AG08396 (cell line): Measurements from ENCODE around the gene CP.
"Not testable (repeated sequence)": the region's sequence is repeated elsewhere in the genome, so short reads cannot be mapped to it uniquely, and the experiment has no call there.

Experiments used
- DNase-seq: peaks from one replicate; pipeline ENCODE4 v3.0.0; 2012; ENCODE audit warnings: low spot score, mixed read lengths

The CP gene

DNA sequence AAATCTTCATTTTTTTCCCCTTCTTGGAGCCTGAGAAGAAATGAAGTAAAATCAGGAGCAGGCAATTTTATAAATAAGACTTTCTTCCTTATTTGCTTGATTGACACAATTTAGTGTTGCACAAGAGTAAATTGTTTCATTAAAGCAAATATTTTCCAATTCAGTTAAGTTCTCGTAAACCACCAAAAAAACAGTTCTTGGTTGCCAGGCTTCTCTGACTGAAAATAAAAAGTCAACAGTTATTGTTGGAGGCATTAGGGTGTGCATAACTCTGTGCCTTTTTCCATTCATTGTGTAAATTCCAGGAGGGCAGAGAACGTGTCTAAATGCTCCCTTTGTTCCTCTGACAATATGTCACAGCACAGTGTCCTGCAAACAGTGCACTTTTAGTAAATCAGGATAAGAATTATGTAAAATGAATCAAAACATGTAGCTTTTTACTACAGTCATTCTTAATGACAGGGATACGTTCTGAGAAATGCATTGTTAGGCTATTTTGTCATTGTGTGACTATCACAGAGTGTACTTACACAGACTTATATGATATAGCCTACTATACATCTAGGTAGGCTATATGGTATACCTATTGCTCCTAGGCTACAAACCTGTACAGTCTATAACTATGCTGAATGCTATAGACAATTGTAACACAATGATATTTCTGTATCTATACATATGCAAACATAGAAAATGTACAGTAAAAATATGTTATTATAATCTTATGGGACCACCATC, at the start of gene CP:
TSS of gene CP (minus strand) at position 47 of the 735 bp plus-strand sequence. CDS start at position 10, 37 bp downstream.
- no peak for DNase-seq

- no peak for DNase-seq
Measured at GRCh38 chr3:149270180-149270579, 48.6 kb upstream of the CP start.

GRCh38 chr3:149269687-149270086, 48.1 kb upstream of the CP start:
- no peak for DNase-seq

- no peak for DNase-seq
Measured at GRCh38 chr3:149267565-149267964, 45.9 kb upstream of the CP start.

- no peak for DNase-seq
Measured at GRCh38 chr3:149266736-149267135, 45.1 kb upstream of the CP start.

- no peak for DNase-seq
Measured at GRCh38 chr3:149263856-149264255, 42.2 kb upstream of the CP start.

- no peak for DNase-seq
Measured at GRCh38 chr3:149258714-149259113, 37.1 kb upstream of the CP start.

GRCh38 chr3:149258298-149258697, 36.7 kb upstream of the CP start:
- no peak for DNase-seq

DNA sequence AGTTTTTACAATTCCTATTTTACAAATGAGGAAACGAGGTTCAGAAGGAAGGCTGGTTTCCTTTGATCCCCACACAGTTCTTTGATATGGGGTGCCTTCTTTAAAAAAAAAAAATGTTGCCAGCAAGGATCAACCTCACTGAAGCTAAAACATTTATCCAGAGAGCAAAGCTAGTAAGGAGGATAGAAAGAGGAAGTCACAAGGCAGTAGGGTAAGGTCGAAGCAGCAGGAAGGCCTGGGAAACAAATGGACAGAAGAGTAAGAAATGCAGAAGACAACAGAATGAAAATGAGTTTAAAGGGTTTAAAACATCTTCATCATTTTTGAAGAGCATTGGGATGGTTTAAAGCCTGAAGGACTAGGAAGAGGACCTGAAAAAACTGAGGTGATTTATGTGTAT, 30.6 kb upstream of the CP start:
- no peak for DNase-seq

GRCh38 chr3:149251186-149251585, 29.6 kb upstream of the CP start:
- DNase-seq: no peak

GRCh38 chr3:149247929-149248691, 26.5 kb upstream of the CP start:
- DNase-seq: no peak

DNA sequence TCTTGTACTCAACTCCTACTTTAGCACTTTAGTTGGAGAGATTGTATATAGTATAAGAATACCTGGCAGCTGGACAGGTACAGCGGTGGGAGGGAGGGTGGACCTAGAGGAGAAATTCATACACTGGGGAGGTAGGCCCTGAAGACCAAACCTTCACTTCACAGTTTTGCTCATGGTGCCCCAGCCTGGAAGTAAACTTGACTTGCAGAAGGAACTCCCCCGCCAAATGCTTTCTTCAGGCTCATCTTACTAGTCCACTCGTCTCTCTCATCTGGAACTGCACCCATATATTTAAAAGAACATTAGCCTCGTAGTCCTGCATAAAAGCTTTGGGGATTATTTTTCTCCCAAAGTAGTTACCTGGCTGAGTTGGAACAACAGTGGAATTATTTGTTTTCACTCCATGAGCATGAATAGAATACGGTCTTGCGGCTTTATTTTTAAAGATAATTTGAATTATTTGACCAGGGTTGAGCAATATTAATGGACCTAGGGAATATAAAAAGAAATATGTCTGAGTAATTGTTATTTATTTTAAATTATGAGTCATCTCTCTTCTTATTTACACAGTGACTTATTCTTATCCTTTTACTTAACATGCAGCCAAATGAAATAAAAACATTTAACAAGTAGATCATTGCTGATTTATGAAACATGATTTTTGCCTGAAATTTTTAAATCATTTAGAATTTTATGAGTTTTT, 25.5 kb upstream of the CP start:
- DNase-seq: no peak

DNA sequence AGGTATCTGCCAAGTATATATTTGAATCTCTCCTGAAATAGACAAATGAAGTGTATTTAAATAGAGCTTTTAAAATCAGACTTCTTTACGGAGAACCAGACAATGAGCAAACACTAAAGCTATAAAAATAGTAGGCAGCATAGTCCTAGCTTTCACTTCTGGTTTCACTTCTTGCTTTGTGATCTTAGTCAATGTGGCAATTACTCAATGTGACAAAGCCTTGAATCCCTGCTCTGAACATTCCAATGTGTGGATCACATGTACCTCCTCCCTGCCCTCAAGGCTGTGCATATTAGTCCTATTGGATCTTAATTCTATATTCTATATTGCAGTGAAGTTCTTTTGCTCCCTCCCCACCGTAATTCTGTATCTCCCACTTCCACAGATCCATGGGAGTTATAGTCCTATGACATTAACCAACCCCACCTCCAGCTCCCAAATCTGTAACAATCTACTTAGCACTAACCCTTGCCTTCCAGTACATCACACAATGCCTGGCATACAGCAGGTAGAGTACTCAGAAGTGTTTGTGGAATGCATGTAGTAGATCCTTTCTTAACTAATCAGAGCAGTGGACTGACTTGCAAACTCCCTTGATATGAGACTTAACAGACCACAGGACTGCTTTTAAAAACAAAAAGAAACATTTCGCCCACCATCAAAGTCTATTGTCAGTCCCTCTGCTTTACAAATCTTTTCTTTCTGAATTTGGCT, 24.3 kb upstream of the CP start:
- DNase-seq: peak; percentile 28

DNA sequence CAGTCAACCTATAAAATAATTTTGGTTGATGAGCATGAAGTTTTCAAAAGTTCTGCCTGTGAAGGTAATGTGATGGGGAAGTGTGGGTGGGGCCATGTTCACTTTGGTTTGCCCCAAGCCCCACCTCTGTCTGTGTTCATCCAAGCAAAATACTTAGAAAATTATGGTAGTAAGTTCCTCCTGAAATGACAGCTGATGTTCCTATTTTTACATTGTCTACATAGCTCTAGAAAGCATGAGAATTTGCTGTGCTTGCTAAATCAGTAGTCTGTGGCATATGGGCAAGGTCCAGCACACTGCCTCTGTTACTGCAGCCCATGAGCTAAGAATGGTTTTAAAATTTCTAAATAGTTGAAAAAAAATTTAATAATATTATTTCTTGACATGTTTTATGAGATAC, 21.9 kb upstream of the CP start:
- DNase-seq: no peak

DNA sequence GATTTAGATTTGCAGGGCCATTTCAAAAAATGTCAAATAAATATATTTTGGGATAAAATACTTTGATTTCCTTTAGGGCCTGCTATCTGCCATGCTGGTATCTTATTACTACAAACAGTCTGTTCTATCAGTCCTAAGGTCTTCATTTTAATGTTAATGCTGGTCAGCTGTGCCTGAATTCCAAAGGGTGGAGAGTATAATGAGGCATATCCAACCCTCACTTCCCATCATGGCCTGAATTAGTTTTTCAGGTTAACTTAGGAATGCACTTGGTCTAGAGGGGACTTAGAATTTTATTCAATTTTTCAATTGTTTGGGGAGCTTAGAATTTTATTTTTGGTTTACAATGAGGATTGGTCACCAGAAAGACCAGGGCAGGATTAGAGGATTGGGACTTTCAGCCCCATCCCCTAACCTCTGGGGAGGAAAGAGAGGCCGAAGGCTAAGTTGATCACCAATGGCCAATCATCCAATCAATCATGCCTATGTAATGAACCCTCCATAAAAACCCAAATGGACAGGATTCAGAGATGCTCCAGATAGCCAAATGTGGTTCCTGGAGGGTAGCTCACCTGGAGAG, 17.8 kb upstream of the CP start:
- no peak for DNase-seq

GRCh38 chr3:149238268-149238667, 16.6 kb upstream of the CP start:
- DNase-seq: not testable (repeated sequence)

GRCh38 chr3:149235599-149236424, 14.2 kb upstream of the CP start:
- no peak for DNase-seq

GRCh38 chr3:149234671-149235245, 13.1 kb upstream of the CP start:
- no peak for DNase-seq

- no peak for DNase-seq
Measured at GRCh38 chr3:149233323-149233722, 11.7 kb upstream of the CP start.

- DNase-seq: no peak
Measured at GRCh38 chr3:149231871-149232270, 10.2 kb upstream of the CP start.
